Measurements from ENCODE around the gene CORO2B. TPM values are rescaled to one million over a fixed set of nuclear protein-coding genes. Genes with fewer than 3 reads are reported as not detected.

CORO2B gene
- total and polyA plus RNA-seq, 2 of the 13 experiments (the other 11 are each of a cell fraction or from before 2014, with no cell fraction given) = 0.35 to 0.63 TPM

DNA sequence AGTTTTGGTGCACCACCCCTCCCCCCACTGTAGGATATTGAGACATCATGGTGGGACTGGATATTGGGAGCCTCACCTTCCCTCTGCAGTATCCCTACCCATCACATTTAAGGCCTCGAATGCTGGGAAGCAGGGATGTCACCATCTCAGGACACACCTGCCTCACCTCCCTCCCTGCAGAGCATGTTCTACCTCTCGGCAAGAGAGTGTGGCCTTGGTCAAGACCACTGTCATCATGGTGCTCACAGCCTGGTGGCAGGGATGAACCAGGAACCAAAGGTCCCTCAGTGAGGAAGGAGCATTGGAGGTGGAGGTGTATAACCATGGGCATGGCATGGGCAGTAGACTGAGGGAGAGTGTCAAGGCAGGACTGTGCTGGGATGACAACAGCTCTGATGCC, 104.8 kb downstream of the CORO2B start (continued):
- TF ChIP-seq, protein P1, sequence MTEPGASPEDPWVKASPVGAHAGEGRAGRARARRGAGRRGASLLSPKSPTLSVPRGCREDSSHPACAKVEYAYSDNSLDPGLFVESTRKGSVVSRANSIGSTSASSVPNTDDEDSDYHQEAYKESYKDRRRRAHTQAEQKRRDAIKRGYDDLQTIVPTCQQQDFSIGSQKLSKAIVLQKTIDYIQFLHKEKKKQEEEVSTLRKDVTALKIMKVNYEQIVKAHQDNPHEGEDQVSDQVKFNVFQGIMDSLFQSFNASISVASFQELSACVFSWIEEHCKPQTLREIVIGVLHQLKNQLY (CRISPR knock-in tag; IDR thresholded peaks at IDR 0.05) = no peak
- no peak for TF ChIP-seq MXD4 (CRISPR knock-in tag; IDR thresholded peaks at IDR 0.05)
- TF ChIP-seq YEATS2 (CRISPR knock-in tag; IDR thresholded peaks at IDR 0.05; ENCODE audit: borderline replicate concordance) = no peak
- TF ChIP-seq, protein P2, sequence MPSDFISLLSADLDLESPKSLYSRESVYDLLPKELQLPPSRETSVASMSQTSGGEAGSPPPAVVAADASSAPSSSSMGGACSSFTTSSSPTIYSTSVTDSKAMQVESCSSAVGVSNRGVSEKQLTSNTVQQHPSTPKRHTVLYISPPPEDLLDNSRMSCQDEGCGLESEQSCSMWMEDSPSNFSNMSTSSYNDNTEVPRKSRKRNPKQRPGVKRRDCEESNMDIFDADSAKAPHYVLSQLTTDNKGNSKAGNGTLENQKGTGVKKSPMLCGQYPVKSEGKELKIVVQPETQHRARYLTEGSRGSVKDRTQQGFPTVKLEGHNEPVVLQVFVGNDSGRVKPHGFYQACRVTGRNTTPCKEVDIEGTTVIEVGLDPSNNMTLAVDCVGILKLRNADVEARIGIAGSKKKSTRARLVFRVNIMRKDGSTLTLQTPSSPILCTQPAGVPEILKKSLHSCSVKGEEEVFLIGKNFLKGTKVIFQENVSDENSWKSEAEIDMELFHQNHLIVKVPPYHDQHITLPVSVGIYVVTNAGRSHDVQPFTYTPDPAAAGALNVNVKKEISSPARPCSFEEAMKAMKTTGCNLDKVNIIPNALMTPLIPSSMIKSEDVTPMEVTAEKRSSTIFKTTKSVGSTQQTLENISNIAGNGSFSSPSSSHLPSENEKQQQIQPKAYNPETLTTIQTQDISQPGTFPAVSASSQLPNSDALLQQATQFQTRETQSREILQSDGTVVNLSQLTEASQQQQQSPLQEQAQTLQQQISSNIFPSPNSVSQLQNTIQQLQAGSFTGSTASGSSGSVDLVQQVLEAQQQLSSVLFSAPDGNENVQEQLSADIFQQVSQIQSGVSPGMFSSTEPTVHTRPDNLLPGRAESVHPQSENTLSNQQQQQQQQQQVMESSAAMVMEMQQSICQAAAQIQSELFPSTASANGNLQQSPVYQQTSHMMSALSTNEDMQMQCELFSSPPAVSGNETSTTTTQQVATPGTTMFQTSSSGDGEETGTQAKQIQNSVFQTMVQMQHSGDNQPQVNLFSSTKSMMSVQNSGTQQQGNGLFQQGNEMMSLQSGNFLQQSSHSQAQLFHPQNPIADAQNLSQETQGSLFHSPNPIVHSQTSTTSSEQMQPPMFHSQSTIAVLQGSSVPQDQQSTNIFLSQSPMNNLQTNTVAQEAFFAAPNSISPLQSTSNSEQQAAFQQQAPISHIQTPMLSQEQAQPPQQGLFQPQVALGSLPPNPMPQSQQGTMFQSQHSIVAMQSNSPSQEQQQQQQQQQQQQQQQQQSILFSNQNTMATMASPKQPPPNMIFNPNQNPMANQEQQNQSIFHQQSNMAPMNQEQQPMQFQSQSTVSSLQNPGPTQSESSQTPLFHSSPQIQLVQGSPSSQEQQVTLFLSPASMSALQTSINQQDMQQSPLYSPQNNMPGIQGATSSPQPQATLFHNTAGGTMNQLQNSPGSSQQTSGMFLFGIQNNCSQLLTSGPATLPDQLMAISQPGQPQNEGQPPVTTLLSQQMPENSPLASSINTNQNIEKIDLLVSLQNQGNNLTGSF (CRISPR knock-in tag; IDR thresholded peaks at IDR 0.05) = no peak
- no peak for TF ChIP-seq ZNF619 (CRISPR knock-in tag; IDR thresholded peaks at IDR 0.05)
- no peak for TF ChIP-seq ZNF850 (CRISPR knock-in tag; conservative IDR thresholded peaks at IDR 0.05)
- TF ChIP-seq ZNF775 (CRISPR knock-in tag; IDR thresholded peaks at IDR 0.05; ENCODE audit: borderline replicate concordance) = no peak
- TF ChIP-seq RBM22 (optimal IDR thresholded peaks at IDR 0.05; ENCODE audit: low read length) = no peak
- no peak for TF ChIP-seq PHB2 (IDR thresholded peaks at IDR 0.05; ENCODE audit: partially characterized antibody)
- no peak for TF ChIP-seq TCF7 (IDR thresholded peaks at IDR 0.05; ENCODE audit: low read depth)
- TF ChIP-seq JUN (CRISPR knock-in tag; IDR thresholded peaks at IDR 0.05) = no peak
- TF ChIP-seq IRF2 (CRISPR knock-in tag; IDR thresholded peaks at IDR 0.05) = no peak
- TF ChIP-seq, protein P3, sequence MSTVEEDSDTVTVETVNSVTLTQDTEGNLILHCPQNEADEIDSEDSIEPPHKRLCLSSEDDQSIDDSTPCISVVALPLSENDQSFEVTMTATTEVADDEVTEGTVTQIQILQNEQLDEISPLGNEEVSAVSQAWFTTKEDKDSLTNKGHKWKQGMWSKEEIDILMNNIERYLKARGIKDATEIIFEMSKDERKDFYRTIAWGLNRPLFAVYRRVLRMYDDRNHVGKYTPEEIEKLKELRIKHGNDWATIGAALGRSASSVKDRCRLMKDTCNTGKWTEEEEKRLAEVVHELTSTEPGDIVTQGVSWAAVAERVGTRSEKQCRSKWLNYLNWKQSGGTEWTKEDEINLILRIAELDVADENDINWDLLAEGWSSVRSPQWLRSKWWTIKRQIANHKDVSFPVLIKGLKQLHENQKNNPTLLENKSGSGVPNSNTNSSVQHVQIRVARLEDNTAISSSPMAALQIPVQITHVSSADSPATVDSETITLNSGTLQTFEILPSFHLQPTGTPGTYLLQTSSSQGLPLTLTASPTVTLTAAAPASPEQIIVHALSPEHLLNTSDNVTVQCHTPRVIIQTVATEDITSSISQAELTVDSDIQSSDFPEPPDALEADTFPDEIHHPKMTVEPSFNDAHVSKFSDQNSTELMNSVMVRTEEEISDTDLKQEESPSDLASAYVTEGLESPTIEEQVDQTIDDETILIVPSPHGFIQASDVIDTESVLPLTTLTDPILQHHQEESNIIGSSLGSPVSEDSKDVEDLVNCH (CRISPR knock-in tag; IDR thresholded peaks at IDR 0.05) = no peak
- TF ChIP-seq HNRNPUL1 (IDR thresholded peaks at IDR 0.05; ENCODE audit: low read depth, low read length) = no peak
- no peak for TF ChIP-seq ZNF503 (CRISPR knock-in tag; IDR thresholded peaks at IDR 0.05)

Data from HepG2 (cell line).